ENCODE measurements around the gene EPSTI1.

DNA sequence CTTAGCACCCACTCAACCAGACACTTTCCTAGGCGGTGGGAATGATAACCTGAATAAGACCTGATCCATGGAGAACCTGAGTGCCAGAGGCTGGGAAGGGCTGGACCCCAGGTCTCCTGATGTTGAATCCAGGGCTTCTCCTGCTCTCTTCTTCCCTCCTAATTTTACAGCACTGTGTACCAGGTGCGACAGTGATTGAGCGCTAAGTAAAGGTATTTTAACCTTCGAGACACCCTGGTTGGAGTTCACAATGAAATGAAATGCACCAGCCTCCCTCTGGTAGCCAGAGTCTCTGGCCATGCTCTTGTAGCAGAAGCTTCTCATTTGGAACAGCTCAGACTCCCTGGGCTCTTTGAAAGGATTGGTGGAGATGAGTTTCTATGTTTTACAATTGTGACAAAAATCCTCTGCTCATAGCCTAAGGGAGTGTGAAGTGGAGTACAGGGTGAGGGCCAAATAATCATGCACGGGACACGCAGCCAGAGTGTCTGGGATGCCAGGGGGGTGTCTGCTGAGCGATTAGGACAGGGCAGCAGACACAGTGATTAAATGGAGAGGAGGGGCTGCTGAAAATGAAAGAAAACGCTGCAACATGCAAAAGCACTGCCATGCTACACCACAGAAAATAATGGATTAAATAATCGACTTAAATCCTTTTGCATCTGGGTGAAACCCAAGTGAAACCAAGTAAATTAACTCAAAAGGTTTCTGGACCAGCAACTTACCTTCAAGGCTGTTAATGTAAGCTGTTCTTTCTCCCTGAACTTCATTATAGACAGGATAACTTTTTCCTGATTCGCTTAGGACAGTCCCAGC, 126.9 kb downstream of the EPSTI1 start:
- TF ChIP-seq POLR2AphosphoS5 (IDR thresholded peaks at IDR 0.05) (no peak), EP300 (IDR thresholded peaks at IDR 0.05) (no peak), POLR2A (IDR thresholded peaks at IDR 0.05) (no peak)
- TF ChIP-seq, protein P1, sequence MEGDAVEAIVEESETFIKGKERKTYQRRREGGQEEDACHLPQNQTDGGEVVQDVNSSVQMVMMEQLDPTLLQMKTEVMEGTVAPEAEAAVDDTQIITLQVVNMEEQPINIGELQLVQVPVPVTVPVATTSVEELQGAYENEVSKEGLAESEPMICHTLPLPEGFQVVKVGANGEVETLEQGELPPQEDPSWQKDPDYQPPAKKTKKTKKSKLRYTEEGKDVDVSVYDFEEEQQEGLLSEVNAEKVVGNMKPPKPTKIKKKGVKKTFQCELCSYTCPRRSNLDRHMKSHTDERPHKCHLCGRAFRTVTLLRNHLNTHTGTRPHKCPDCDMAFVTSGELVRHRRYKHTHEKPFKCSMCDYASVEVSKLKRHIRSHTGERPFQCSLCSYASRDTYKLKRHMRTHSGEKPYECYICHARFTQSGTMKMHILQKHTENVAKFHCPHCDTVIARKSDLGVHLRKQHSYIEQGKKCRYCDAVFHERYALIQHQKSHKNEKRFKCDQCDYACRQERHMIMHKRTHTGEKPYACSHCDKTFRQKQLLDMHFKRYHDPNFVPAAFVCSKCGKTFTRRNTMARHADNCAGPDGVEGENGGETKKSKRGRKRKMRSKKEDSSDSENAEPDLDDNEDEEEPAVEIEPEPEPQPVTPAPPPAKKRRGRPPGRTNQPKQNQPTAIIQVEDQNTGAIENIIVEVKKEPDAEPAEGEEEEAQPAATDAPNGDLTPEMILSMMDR (IDR thresholded peaks at IDR 0.05): no peak
